Measurements from ENCODE around the gene DUSP9.

DNA sequence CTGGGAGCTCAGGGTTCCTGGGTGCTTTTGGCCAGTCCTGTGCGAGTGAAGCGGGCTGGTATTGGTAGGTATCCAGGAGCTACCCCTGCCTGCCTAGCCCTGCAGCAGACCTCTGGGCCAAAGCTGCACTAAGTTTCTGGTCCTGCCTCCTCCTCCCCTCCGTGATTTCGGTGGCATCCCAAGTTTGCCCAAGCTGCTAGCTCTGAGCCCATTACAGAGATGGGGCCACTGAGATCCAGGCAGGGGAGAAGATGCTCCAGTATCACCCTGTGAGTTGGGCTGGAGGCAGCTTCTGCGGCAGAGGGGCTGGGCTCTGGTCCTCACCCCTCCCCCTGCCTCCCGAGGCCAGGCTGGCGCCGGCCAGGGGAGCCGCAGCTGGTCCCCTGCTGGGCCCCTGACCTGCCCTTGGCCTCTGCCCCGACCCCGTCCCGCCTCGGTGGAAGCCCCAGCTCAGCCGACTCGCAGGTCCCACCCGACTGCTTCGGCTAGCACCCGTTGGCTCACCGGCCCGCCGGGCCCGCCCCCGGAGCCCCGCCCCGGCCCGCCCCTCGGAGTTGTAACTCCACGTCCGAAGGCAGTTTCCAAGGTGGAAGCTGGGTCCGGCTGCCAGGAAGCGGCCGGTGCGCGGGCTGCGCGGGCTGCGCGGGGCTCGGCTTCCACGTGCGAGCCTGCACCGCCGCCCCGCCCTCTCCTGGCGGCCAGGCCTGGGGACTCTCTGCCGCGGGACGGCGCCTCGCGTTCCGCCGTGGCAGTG is at the start of gene DUSP9:
- TF ChIP-seq, protein P1, sequence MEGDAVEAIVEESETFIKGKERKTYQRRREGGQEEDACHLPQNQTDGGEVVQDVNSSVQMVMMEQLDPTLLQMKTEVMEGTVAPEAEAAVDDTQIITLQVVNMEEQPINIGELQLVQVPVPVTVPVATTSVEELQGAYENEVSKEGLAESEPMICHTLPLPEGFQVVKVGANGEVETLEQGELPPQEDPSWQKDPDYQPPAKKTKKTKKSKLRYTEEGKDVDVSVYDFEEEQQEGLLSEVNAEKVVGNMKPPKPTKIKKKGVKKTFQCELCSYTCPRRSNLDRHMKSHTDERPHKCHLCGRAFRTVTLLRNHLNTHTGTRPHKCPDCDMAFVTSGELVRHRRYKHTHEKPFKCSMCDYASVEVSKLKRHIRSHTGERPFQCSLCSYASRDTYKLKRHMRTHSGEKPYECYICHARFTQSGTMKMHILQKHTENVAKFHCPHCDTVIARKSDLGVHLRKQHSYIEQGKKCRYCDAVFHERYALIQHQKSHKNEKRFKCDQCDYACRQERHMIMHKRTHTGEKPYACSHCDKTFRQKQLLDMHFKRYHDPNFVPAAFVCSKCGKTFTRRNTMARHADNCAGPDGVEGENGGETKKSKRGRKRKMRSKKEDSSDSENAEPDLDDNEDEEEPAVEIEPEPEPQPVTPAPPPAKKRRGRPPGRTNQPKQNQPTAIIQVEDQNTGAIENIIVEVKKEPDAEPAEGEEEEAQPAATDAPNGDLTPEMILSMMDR (IDR thresholded peaks at IDR 0.05; ENCODE audit: insufficient read depth, low read length): no peak
- TF ChIP-seq POLR2AphosphoS5 (IDR thresholded peaks at IDR 0.05; ENCODE audit: low read depth) (no peak), SPI1 (IDR thresholded peaks at IDR 0.05; ENCODE audit: borderline replicate concordance, low read depth) (no peak), GABPA (IDR thresholded peaks at IDR 0.05; ENCODE audit: low read depth) (no peak)
- TF ChIP-seq, protein P2, sequence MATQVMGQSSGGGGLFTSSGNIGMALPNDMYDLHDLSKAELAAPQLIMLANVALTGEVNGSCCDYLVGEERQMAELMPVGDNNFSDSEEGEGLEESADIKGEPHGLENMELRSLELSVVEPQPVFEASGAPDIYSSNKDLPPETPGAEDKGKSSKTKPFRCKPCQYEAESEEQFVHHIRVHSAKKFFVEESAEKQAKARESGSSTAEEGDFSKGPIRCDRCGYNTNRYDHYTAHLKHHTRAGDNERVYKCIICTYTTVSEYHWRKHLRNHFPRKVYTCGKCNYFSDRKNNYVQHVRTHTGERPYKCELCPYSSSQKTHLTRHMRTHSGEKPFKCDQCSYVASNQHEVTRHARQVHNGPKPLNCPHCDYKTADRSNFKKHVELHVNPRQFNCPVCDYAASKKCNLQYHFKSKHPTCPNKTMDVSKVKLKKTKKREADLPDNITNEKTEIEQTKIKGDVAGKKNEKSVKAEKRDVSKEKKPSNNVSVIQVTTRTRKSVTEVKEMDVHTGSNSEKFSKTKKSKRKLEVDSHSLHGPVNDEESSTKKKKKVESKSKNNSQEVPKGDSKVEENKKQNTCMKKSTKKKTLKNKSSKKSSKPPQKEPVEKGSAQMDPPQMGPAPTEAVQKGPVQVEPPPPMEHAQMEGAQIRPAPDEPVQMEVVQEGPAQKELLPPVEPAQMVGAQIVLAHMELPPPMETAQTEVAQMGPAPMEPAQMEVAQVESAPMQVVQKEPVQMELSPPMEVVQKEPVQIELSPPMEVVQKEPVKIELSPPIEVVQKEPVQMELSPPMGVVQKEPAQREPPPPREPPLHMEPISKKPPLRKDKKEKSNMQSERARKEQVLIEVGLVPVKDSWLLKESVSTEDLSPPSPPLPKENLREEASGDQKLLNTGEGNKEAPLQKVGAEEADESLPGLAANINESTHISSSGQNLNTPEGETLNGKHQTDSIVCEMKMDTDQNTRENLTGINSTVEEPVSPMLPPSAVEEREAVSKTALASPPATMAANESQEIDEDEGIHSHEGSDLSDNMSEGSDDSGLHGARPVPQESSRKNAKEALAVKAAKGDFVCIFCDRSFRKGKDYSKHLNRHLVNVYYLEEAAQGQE (IDR thresholded peaks at IDR 0.05; ENCODE audit: insufficient replicate concordance, low read depth): no peak

Data from HL-60 (cell line).